ENCODE results near the gene TCF7L2. TPM values are rescaled to one million over a fixed set of nuclear protein-coding genes. Genes with fewer than 3 reads are reported as not detected.

TCF7L2 gene
- polyA plus RNA-seq, 3 donors, result 46.2 to 52.9 (median 49.5) TPM

GRCh38 chr10:113140143-113141011 is 190.3 kb downstream of the TCF7L2 start:
- no peak for DNase-seq (ENCODE audit: extremely low read depth in 1 of 11, low read depth in 9 of 11, low spot score in 4 of 11)

GRCh38 chr10:113142601-113143362 is 192.7 kb downstream of the TCF7L2 start:
- peak in 4 of 11 donors; percentile 40 to 62 (median 52) for DNase-seq (ENCODE audit: extremely low read depth in 1 of 11, low read depth in 9 of 11, low spot score in 4 of 11)

- DNase-seq (ENCODE audit: extremely low read depth in 1 of 11, low read depth in 9 of 11, low spot score in 4 of 11), result no peak
Measured at GRCh38 chr10:113144576-113144975, 194.5 kb downstream of the TCF7L2 start.

- no peak for DNase-seq (ENCODE audit: extremely low read depth in 1 of 11, low read depth in 9 of 11, low spot score in 4 of 11)
Measured at GRCh38 chr10:113148071-113148825, 198.2 kb downstream of the TCF7L2 start.

GRCh38 chr10:113148901-113149300 is 198.9 kb downstream of the TCF7L2 start:
- no peak for DNase-seq (ENCODE audit: extremely low read depth in 1 of 11, low read depth in 9 of 11, low spot score in 4 of 11)

- DNase-seq (ENCODE audit: extremely low read depth in 1 of 11, low read depth in 9 of 11, low spot score in 4 of 11), result no peak
Measured at GRCh38 chr10:113149626-113150025, 199.6 kb downstream of the TCF7L2 start.

- DNase-seq (ENCODE audit: extremely low read depth in 1 of 11, low read depth in 9 of 11, low spot score in 4 of 11), result no peak
Measured at GRCh38 chr10:113151190-113151666, 201.2 kb downstream of the TCF7L2 start.

- DNase-seq (ENCODE audit: extremely low read depth in 1 of 11, low read depth in 9 of 11, low spot score in 4 of 11), result no peak
Measured at GRCh38 chr10:113153493-113154102, 203.6 kb downstream of the TCF7L2 start.

- DNase-seq (ENCODE audit: extremely low read depth in 1 of 11, low read depth in 9 of 11, low spot score in 4 of 11), result no peak
Measured at GRCh38 chr10:113157441-113157840, 207.4 kb downstream of the TCF7L2 start.

- peak in 9 of 11 donors; percentile 36 to 73 (median 54) for DNase-seq (ENCODE audit: extremely low read depth in 1 of 11, low read depth in 9 of 11, low spot score in 4 of 11)
Measured at GRCh38 chr10:113158183-113158582, 208.1 kb downstream of the TCF7L2 start.

GRCh38 chr10:113159563-113159962 is 209.5 kb downstream of the TCF7L2 start:
- DNase-seq (ENCODE audit: extremely low read depth in 1 of 11, low read depth in 9 of 11, low spot score in 4 of 11), result no peak

- no peak for DNase-seq (ENCODE audit: extremely low read depth in 1 of 11, low read depth in 9 of 11, low spot score in 4 of 11)
Measured at GRCh38 chr10:113160641-113161040, 210.6 kb downstream of the TCF7L2 start.

- no peak for DNase-seq (ENCODE audit: extremely low read depth in 1 of 11, low read depth in 9 of 11, low spot score in 4 of 11)
Measured at GRCh38 chr10:113161066-113161465, 211.0 kb downstream of the TCF7L2 start.

GRCh38 chr10:113162960-113163359 is 212.9 kb downstream of the TCF7L2 start:
- no peak for DNase-seq (ENCODE audit: extremely low read depth in 1 of 11, low read depth in 9 of 11, low spot score in 4 of 11)

GRCh38 chr10:113165673-113166072 is 215.6 kb downstream of the TCF7L2 start:
- DNase-seq (ENCODE audit: extremely low read depth in 1 of 11, low read depth in 9 of 11, low spot score in 4 of 11), result no peak

GRCh38 chr10:113167702-113168101 is 217.7 kb downstream of the TCF7L2 start:
- no peak for DNase-seq (ENCODE audit: extremely low read depth in 1 of 11, low read depth in 9 of 11, low spot score in 4 of 11)

GRCh38 chr10:113168584-113168983 is 218.5 kb downstream of the TCF7L2 start:
- no peak for DNase-seq (ENCODE audit: extremely low read depth in 1 of 11, low read depth in 9 of 11, low spot score in 4 of 11)

GRCh38 chr10:113169111-113169510 is 219.1 kb downstream of the TCF7L2 start:
- no peak for DNase-seq (ENCODE audit: extremely low read depth in 1 of 11, low read depth in 9 of 11, low spot score in 4 of 11)

Measured in renal cortex interstitium (tissue), 11 donors.